HEK293 (cell line): ENCODE measurements around the gene MRPS27.

ENCODE experiments used
- CTCF ChIA-PET: fragments of 350-600 bp; formaldehyde crosslinking; extraction: SDS; loops from one replicate; lab custom pipeline; 2021; ENCODE audit warnings: antibody characterized with exemption; lab: Yijun Ruan, JAX
- POLR2A ChIA-PET: fragments of 300-600 bp; formaldehyde crosslinking; extraction: SDS; loops from one replicate; lab custom pipeline; 2020; ENCODE audit warnings: antibody characterized with exemption, inconsistent platforms; lab: Yijun Ruan, JAX
- H3K27ac ChIP-seq: fragments of 200-500 bp; sonication (Bioruptor generic); 2 replicates; pipeline ENCODE4 v1.5.1; 2014; ENCODE audit warnings: low read depth, low read length, control low read depth, inconsistent platforms; ENCODE audit errors: extremely low read depth
- H3K36me3 ChIP-seq, 2 experiments: fragments of 200-500 bp in 1 of 2; sonication (Bioruptor generic) in 1 of 2; 1 replicate in 1 of 2; 2 replicates in 1 of 2; pipeline ENCODE4 v1.5.1; 2014 to 2017; ENCODE audit warnings: inconsistent platforms in 2 of 2, low read length in 2 of 2; ENCODE audit not compliant: control insufficient read depth in 2 of 2, insufficient read depth in 1 of 2
- H3K4me1 ChIP-seq: fragments of 200-500 bp; sonication (Bioruptor generic); 2 replicates; pipeline ENCODE4 v1.5.1; 2014; ENCODE audit warnings: mild to moderate bottlenecking, low read length, inconsistent platforms; ENCODE audit not compliant: control insufficient read depth, insufficient read depth
- H3K4me3 ChIP-seq: 2 replicates; pipeline ENCODE4 v1.5.1; 2011; ENCODE audit warnings: low read depth, mild to moderate bottlenecking, control low read depth, low read length, moderate library complexity
- H3K9me3 ChIP-seq: fragments of 200-500 bp; sonication (Bioruptor generic); 2 replicates; pipeline ENCODE4 v1.5.1; 2014; ENCODE audit warnings: low read depth, low read length, inconsistent platforms; ENCODE audit not compliant: control insufficient read depth, insufficient read depth
- EGR2 ChIP-seq: fragments of 450-650 bp; formaldehyde crosslinking; IDR thresholded peaks from 2 replicates; pipeline ENCODE4 v1.5.1; 2016; ENCODE audit warnings: low read depth, missing biosample characterization, missing genetic modification characterization
- FEZF1 ChIP-seq: fragments of 450-650 bp; formaldehyde crosslinking; IDR thresholded peaks from 2 replicates; pipeline ENCODE4 v1.5.1; 2016; ENCODE audit warnings: missing biosample characterization, missing genetic modification characterization
- GLI4 ChIP-seq: fragments of 450-650 bp; formaldehyde crosslinking; IDR thresholded peaks from 2 replicates; pipeline ENCODE4 v1.5.1; 2016; ENCODE audit warnings: missing biosample characterization, missing genetic modification characterization
- MYNN ChIP-seq: fragments of 450-650 bp; formaldehyde crosslinking; IDR thresholded peaks from 2 replicates; pipeline ENCODE4 v1.5.1; 2016; ENCODE audit warnings: missing biosample characterization, missing genetic modification characterization, borderline replicate concordance
- PRDM4 ChIP-seq: fragments of 450-650 bp; formaldehyde crosslinking; IDR thresholded peaks from 2 replicates; pipeline ENCODE4 v1.5.1; 2017; ENCODE audit warnings: missing biosample characterization, missing genetic modification characterization
- YY1 ChIP-seq: fragments of 450-650 bp; formaldehyde crosslinking; IDR thresholded peaks from 2 replicates; pipeline ENCODE4 v1.5.1; 2018; ENCODE audit warnings: missing biosample characterization, missing genetic modification characterization
- YY2 ChIP-seq: fragments of 450-650 bp; formaldehyde crosslinking; IDR thresholded peaks from 2 replicates; pipeline ENCODE4 v1.5.1; 2016; ENCODE audit warnings: missing biosample characterization, missing genetic modification characterization
- ZBTB48 ChIP-seq: fragments of 450-650 bp; formaldehyde crosslinking; IDR thresholded peaks from 2 replicates; pipeline ENCODE4 v1.5.1; 2016; ENCODE audit warnings: missing biosample characterization, missing genetic modification characterization
- ZNF121 ChIP-seq: fragments of 450-650 bp; formaldehyde crosslinking; IDR thresholded peaks from 2 replicates; pipeline ENCODE4 v1.5.1; 2016; ENCODE audit warnings: missing biosample characterization, missing genetic modification characterization
- ZNF133 ChIP-seq: fragments of 450-650 bp; formaldehyde crosslinking; IDR thresholded peaks from 2 replicates; pipeline ENCODE4 v1.5.1; 2016; ENCODE audit warnings: missing biosample characterization, missing genetic modification characterization
- ZNF214 ChIP-seq: fragments of 450-650 bp; formaldehyde crosslinking; IDR thresholded peaks from 2 replicates; pipeline ENCODE4 v1.5.1; 2017; ENCODE audit warnings: missing biosample characterization, mild to moderate bottlenecking, missing genetic modification characterization, borderline replicate concordance
- ZNF221 ChIP-seq: fragments of 450-650 bp; formaldehyde crosslinking; IDR thresholded peaks from 2 replicates; pipeline ENCODE4 v1.5.1; 2017; ENCODE audit warnings: missing biosample characterization, missing genetic modification characterization, borderline replicate concordance
- ZNF26 ChIP-seq: fragments of 450-650 bp; formaldehyde crosslinking; IDR thresholded peaks from 2 replicates; pipeline ENCODE4 v1.5.1; 2016; ENCODE audit warnings: missing biosample characterization, missing genetic modification characterization
- ZNF394 ChIP-seq: fragments of 450-650 bp; formaldehyde crosslinking; IDR thresholded peaks from 2 replicates; pipeline ENCODE4 v1.5.1; 2016; ENCODE audit warnings: missing biosample characterization, missing genetic modification characterization, mild to moderate bottlenecking, moderate library complexity, borderline replicate concordance
- ZNF416 ChIP-seq: fragments of 450-650 bp; formaldehyde crosslinking; IDR thresholded peaks from 2 replicates; pipeline ENCODE4 v1.5.1; 2016; ENCODE audit warnings: missing biosample characterization, missing genetic modification characterization
- ZNF558 ChIP-seq: fragments of 450-650 bp; formaldehyde crosslinking; IDR thresholded peaks from 2 replicates; pipeline ENCODE4 v1.5.1; 2016; ENCODE audit warnings: missing biosample characterization, missing genetic modification characterization
- ZNF660 ChIP-seq: fragments of 450-650 bp; IDR thresholded peaks from 2 replicates; pipeline ENCODE4 v1.5.1; 2018; ENCODE audit warnings: missing biosample characterization, mild to moderate bottlenecking, missing genetic modification characterization
- ZNF664 ChIP-seq: fragments of 450-650 bp; formaldehyde crosslinking; IDR thresholded peaks from 2 replicates; pipeline ENCODE4 v1.5.1; 2016; ENCODE audit warnings: missing biosample characterization, missing genetic modification characterization
- ZNF792 ChIP-seq: fragments of 450-650 bp; formaldehyde crosslinking; IDR thresholded peaks from 2 replicates; pipeline ENCODE4 v1.5.1; 2016; ENCODE audit warnings: missing biosample characterization, missing genetic modification characterization
- ZNF837 ChIP-seq: fragments of 450-650 bp; formaldehyde crosslinking; IDR thresholded peaks from 2 replicates; pipeline ENCODE4 v1.5.1; 2016; ENCODE audit warnings: missing biosample characterization, missing genetic modification characterization
- TF ChIP-seq, protein P1 (sequence below): fragments of 450-650 bp; formaldehyde crosslinking; IDR thresholded peaks from 2 replicates; pipeline ENCODE4 v1.5.1; 2016; ENCODE audit warnings: missing biosample characterization, missing genetic modification characterization

MRPS27 gene

GRCh38 chr5:72216756-72217155 lies 103.3 kb downstream of the MRPS27 start:
- Histone ChIP-seq H3K4me3 (no peak overlapping the region), H3K4me1 (no peaks in the 10 kb centered on the region), H3K27ac (no peak overlapping the region), H3K36me3 (peaks cover 9 to 55% of the 10 kb centered on the region in 2 experiments), H3K9me3 (no peaks in the 10 kb centered on the region)
- TF ChIP-seq ZNF664 (tag by site-specific recombination) (no peak), YY2 (tag by site-specific recombination) (no peak), ZNF121 (tag by site-specific recombination) (no peak), ZNF837 (tag by site-specific recombination) (no peak), ZNF792 (no peak), ZNF416 (no peak), ZNF558 (tag by site-specific recombination) (no peak), ZNF221 (tag by site-specific recombination) (no peak), EGR2 (tag by site-specific recombination) (no peak), FEZF1 (no peak), ZNF660 (tag by site-specific recombination) (no peak), YY1 (tag by site-specific recombination) (no peak), ZBTB48 (no peak), ZNF394 (tag by site-specific recombination) (no peak), GLI4 (tag by site-specific recombination) (no peak), PRDM4 (no peak)
- TF ChIP-seq, protein P1, sequence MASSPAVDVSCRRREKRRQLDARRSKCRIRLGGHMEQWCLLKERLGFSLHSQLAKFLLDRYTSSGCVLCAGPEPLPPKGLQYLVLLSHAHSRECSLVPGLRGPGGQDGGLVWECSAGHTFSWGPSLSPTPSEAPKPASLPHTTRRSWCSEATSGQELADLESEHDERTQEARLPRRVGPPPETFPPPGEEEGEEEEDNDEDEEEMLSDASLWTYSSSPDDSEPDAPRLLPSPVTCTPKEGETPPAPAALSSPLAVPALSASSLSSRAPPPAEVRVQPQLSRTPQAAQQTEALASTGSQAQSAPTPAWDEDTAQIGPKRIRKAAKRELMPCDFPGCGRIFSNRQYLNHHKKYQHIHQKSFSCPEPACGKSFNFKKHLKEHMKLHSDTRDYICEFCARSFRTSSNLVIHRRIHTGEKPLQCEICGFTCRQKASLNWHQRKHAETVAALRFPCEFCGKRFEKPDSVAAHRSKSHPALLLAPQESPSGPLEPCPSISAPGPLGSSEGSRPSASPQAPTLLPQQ (tag by site-specific recombination): no peak
- ChIA-PET CTCF (interaction anchor here (1.0 to 1.2 kb wide), 2 partner anchors 28 to 67 kb away, joined by 5 to 6 read pairs; no protein-coding TSS in a partner anchor), POLR2A (no interaction called here)

- TF ChIP-seq ZNF26 (no peak), ZNF133 (tag by site-specific recombination) (no peak), ZNF214 (tag by site-specific recombination) (no peak), MYNN (tag by site-specific recombination) (no peak)
- no peaks in the 10 kb centered on the region for H3K9me3 ChIP-seq
- H3K27ac ChIP-seq: no peak overlapping the region
- H3K36me3 ChIP-seq: peaks cover 0 to 30% of the 10 kb centered on the region in 2 experiments; a peak in 2 of 3 replicates
- H3K4me1 ChIP-seq: peaks cover 16% of the 10 kb centered on the region
- POLR2A ChIA-PET: no interaction called here
- no peak overlapping the region for H3K4me3 ChIP-seq
- CTCF ChIA-PET: interaction anchor here (1.6 kb wide), 1 partner anchor 55 kb away, joined by 4 read pairs; no protein-coding TSS in a partner anchor
Observed at GRCh38 chr5:72214168-72214567, 105.9 kb downstream of the MRPS27 start.
